Activated CD4-positive, alpha-beta T cell treated with anti-CD3 and anti-CD28 coated beads for 24 hours (primary cell): ENCODE data around the gene SNRPD1.
"Not testable (repeated sequence)": the region's sequence is repeated elsewhere in the genome, so short reads cannot be mapped to it uniquely, and the experiment has no call there.

ENCODE experiments used
- DNase-seq, 2 donors: peaks; one replicate each; pipeline ENCODE4 v3.0.0-alpha.2; 2020; ENCODE audit warnings: low read depth in 2 of 2

Gene SNRPD1

DNA sequence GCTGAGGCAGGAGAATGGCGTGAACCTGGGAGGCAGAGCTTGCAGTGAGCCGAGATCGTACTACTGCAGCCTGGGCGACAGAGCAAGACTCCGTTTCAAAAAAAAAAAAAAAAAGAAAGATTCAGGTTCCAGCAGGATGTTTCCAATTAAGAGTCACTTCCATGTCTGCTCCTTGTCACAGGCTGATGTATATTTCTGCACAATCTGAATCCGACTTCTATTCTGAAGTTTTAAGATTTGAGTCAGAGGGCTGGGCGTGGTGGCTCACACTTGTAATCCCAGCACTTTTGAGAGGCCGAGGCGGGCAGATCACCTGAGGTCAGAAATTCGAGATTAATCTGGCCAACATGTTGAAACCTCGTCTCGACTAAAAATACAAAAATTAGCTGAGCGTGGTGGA lies 24.7 kb downstream of the SNRPD1 start:
- no peak for DNase-seq

DNA sequence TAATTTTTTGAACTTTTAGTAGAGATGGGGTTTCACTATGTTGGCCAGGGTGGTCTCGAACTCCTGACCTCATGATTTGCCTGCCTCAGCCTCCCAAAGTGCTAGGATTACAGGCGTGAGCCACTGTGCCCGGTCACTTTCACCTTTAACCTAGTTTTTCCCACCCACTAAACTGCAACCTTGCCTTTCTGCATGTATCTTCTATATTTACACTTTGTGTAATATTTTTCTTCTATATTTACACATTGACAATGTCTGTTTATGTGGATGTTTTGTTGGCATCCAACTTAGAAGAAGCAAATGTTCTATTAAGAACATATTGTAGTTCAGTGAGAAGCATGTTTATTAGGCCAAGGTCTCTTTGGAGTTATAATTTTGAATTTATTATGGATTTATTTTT lies 26.7 kb downstream of the SNRPD1 start:
- no peak for DNase-seq

DNA sequence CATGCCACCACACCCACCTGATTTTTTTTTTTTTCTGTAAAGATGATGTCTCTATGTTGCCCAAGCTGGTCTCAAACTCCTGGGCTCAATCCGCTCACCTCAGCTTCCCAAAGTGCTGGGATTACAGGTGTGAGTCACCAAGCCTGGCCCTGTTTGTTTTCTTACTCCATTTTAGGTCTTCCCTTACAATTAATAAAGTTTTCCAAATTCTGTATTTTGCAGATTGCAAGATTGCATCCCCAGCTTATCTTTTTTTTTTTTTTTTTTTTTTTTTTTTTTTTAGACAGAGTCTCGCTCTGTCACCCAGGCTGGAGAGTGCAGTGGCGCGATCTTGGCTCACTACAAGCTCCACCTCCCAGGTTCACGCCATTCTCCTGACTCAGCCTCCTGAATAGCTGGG lies 28.3 kb downstream of the SNRPD1 start:
- DNase-seq, result not testable (repeated sequence)

DNA sequence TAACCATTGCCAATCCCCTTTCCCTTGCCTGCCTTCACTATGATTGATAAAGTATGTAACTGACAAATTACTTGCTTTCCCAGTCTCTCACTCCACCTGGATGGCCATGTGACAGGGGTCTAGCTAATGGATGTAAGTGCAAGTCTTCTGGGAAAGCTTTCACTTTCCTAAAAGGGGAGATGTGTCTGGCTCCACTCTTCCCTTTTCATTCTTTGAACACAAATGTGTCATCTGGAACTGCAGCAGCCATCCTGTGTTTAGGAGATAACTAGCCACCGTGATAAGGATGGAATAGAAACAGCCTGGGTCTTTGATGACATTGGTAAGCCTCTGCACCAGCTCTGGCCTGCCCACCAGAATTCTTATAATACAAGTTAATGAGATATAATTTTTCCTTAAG lies 38.2 kb downstream of the SNRPD1 start:
- no peak for DNase-seq

DNA sequence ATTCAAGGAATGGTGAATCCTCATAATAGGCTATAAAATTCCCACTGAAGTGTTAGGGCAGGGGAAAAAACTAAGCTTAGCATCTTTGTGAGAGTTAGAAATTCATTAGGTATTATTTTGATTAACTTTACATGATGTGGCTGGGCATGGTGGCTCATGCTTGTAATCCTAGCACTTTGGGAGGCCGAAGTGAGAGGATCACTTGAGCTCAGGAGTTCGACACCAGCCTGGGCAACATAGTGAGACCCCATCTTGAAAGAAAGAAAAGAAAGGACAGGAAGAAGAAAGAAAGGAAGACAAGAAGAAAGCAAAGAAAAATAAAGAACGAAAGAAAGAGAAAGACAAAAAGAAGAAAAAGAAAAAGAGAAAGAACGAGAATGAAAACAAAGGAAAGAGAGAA lies 40.0 kb downstream of the SNRPD1 start:
- DNase-seq, result no peak

DNA sequence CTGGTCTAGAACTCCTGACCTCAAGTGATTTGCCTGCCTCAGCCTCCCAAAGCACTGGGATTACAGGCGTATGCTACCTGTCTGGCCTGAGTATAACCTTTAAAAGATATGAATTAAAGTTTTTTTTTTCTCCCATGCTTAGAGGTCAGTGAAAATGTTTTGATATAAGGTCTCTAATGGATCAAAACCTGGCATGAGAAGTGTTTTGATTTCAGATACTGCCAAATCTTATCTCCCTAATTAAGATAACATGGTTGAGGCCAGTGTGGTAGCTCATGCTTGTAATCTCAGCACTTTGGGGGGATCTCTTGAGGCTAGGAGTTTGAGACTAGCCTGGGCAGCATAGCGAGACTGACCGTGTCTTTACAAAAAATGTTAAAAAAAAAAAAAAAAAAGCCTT lies 41.2 kb downstream of the SNRPD1 start:
- DNase-seq, result no peak

DNA sequence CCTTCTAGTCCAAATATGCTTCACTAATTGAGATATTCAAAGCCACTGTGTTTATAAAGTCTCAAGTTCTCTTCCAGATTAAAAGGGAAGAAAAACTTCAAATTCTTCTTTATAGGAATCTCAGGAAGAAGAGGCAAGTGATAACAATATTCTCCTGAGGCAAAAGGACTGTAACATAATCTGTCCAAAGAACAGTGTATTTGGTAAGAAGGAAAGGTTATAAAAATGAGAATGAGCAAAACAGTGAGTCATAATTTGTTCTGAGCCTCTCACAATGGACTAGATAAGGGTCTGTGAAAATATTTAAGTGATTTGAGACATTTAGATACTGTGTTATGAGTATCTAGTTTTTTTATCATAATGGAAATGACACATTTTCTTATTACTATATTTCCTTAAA lies 44.3 kb downstream of the SNRPD1 start:
- DNase-seq, result no peak

DNA sequence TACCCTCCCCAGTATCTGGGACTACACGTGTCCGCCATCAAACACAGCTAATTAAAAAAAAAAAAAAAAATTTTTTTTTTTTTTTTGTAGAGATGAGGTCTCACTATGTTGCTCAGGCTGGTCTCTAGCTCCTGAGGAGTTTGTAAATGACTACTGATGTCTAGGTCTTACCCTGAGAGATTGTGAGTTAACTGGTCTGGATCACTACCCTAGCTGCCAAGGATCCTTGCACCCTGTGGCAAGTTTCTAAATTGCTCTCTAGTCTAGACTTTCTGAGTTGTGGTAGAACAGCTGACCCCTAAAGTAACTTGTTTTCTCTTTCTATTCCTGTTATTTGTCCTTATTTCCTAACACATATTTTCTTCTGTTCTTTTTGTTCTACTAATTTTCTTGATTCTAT lies 48.0 kb downstream of the SNRPD1 start:
- no peak for DNase-seq

DNA sequence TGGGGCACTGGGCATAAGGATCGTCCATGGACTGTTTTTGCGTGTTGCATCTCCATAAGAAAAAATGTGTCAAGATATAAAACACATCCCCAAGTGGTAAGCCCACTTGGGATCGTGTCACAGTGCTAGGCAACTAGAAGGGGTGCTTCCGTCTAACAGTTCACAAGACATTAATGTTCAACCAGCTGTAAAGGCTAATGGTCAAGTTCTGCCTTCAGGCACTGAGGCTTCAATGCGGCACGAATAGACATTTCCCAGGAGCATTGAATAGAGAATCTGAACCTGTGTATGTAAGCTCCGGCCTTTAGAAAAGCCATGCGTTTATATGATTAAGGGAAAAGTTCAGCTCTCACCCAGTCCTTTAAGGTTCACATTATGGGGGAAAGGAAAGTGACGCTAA lies 50.5 kb downstream of the SNRPD1 start:
- DNase-seq, result no peak

DNA sequence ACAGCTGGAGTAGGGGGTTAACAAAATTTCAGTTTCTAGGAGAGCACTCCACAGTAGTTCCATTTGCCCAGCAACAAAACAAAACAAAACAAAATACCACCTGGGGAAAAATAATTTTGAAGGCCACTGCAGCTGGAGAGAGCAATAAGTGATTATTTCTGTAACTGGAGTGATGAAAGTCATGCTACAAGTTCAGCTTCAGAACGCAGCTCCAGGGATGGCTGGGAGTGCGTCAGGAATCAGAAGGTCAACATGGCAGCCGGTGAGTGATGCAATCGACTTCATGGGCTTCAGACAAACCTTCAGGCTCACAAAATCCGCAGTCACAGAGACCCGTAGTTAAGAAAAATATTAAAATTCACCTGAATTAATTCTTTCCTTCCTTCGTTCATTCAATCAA lies 51.5 kb downstream of the SNRPD1 start:
- DNase-seq, result no peak

DNA sequence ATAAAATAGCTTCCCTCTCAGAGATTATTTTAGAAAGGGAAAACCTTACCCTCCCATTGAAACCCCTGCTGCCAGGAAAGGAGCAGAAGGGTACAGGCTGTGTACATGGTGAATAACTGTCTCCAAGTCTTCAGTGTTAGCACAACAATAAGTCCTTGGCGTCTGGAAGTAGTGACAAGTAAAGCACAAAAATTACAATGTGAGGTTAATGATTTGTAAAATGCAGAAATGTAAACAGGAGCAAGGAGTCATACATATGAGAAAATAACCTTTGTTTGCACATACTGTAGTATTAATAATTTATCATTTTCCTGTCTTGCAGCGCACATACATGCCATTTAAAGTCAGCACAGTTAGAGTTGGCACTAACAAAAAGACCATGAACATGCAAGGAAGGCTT lies 52.0 kb downstream of the SNRPD1 start:
- no peak for DNase-seq

DNA sequence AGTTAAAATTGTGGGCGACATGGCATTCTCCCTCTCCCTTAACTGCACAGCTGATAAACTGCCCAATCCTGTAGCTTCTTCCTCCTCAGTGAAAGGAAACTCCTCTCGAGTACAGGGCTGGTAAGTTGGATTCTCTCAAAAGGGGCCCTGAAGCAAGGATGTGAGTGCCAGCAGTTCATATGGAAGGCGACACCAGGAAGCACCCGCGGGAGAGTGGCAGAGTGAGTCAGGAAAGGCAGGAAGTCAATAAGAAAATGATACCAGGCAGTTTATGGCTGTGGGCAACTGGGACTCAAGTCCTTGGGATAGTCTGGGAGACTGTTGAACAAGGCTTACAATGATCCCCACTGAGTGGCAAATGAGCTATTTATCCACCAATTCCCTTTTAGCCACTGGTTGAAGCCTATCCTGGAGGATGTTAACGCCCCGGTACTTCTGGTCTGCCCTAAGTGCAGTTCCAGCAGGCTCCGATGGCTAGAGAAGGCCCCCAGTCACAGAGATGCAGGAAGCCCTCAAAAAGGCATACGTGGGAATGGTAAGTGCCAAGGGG lies 57.7 kb downstream of the SNRPD1 start:
- no peak for DNase-seq

DNA sequence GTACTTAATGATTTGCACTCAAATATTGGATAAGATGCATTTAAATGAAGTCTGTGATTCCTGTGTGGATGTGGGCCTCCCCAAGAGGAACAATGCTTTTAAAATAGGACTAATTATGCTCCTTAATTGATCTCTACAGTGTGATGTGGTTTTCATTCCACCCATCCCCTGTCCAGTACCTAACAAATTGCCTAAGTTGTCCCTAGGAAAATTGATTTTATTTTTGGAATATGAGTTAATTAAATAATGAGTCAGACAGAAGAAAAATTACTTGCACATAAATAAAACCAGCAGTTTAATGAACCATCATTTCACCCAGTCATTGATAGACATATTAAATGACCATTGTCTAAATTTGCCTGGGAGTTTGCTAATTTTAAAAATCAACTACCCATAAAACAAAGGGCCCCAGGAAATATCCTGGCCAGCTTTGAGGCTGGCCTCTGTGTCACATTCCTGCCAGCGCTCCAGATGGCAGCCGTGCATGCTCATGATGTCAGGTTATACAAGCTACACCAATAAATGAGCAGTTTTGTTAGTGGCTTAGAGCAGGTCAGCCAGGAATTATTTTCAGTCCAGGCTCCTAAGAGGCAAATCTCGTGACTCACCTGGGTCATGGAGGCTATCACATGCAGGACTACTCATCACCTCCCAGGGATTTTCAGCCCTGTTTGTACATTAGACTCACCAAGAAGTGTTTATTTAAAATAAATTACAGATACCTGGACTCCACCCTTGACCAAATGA lies 60.6 kb downstream of the SNRPD1 start:
- DNase-seq, result no peak

DNA sequence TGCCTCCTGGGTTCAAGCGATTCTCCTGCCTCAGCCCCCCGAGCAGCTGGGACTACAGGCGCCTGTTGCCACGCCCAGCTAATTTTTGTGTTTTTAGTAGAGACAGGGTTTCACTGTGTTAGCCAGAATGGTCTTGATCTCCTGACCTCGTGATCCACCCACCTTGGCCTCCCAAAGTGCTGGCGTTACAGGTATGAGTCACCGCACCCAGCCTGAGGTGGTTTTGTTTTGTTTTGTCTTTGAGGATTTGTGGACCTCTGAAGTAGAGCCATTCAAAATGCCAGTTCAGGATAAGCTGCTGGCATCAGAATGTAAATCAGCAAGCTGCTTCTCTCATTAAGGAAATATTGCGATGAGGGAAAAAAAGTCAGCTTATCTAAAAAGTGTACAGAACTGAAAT lies 63.2 kb downstream of the SNRPD1 start:
- not testable (repeated sequence) for DNase-seq

DNA sequence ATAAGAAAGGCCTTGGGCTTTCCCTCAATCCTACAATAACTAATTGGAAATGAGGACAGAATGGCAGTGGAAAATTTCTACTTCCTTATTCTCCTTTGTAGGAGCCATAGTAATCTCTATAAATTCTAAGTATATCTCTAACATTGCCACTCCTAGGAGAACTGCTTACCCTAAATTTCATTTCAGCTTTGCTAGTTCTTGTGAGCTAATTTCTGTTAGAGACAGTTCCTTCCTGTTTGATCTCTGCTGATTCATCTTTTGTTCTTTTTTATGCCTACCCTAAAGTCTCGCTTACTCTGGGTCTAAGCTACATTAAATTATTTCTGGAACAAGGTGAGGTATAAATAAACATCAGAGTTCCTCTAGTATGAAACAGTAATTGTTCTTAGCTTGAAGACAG lies 66.7 kb downstream of the SNRPD1 start:
- no peak for DNase-seq

DNA sequence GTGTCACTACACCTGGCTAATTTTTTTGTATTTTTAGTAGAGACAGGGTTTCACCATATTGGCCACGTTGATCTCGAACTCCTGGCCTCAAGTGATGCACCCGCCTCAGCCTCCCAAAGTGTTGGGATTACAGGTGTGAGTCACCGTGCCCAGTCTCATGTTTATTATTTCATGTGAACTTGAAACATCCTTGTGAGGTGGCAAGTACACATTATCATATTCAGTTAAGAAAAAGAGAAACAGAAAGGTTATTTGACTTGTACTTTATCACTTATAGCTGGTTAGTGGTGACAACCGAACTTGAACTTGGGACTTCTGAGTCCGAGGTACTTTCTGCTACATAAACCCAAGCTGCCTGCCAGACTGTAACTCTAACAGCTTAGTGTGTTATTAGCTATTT lies 68.0 kb downstream of the SNRPD1 start:
- DNase-seq, result no peak

DNA sequence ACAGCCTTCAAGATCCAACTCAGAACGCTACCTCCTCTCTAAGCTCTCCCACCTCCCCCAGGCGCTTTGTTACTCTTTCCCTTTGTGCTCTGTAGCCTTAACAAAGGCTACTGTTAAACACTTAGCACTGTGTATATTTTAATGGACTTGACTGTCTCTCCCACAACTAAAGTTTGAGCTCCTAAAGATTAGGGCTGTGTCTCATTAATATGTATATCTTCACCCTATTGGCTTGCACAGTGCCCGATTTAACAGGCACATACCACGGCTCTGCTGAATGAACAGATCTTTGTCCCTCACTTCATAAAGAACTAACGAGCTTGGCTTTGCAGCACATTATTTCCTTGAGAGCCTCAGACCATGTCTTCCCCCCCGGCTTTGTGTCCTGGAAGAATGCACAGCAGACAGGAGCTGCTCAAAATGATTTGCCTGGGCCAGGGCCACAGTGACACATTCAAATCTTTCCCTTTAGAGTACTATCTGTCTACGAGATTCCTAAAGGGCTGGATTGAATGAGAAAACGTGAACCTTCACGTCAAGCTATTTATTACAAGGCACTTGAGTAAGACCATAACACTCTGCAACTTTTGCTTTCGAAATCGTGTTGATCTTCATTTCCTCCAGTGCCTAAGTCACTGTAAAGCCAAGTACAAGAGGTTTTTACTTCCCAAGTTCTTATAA lies 70.4 kb downstream of the SNRPD1 start:
- DNase-seq, result peak in 1 of 2 donors; percentile 3
